GM19240 (cell line): ENCODE measurements around the gene INSYN2B.
A peak's percentile ranks its signal among the peaks of the same experiment; 100 is the strongest.

Experiments used
- DNase-seq: peaks from one replicate; pipeline ENCODE4 v3.0.0; 2011; ENCODE audit warnings: low spot score; ENCODE audit not compliant: insufficient read length

The INSYN2B gene

DNA sequence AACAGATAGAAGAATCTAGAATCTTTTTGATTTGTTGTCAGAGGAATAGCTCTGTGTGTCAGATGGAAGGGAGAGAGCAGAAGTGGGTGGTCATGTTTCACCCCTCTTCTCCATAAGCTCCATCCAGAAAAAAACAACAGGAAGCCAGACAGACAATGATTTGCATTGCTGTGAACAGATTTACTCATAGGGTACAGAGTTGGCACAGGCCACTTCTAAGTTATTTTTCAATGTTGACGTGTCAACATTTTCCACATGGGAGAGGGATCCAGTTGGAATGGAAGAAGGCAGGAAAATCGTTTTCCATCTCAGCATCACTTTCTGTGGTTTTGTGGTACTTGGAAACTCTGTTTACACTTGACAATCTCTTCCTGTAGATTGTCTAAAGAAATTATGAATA lies 86.7 kb downstream of the INSYN2B start:
- DNase-seq = no peak

- no peak for DNase-seq
Observed at GRCh38 chr5:169893010-169893409, 87.3 kb downstream of the INSYN2B start.

DNA sequence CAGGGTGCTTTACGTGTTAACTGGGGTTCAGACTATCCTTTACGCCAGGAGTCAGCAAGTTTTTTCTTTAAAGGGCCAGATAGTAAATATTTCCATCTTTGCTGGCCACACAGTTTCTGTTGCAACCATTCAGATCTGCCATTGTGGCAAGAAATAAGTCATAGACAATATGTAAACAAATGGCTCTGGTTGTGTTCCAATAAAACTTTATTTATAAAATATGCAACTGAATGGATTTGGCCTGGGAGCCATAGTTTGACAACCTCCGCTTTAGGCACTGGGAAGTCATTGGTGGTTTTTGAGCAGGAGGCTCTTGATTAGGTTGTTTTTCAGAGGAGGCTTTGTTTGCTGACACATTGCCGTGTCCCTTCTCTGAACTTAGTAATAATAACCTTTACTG lies 90.7 kb downstream of the INSYN2B start:
- DNase-seq = no peak

GRCh38 chr5:169886677-169887076 lies 93.6 kb downstream of the INSYN2B start:
- no peak for DNase-seq

DNA sequence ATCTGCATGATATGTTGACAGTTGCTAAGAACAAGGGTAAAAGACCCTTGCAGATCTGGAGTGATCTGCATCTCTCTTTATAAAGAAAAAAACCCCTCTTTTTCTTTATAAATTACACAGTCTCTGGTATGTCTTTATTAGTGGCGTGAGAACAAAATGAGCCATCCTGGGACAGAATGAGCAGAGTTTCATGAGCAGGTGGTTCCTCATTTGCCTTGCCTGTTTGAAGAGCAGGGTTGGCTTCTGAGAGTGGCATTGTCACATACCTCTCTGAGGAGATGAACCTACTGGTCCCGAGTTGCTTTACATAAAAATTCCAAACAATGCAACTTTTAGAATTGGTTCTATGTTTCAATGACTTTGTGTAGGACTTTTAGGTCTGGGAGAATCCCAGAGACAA lies 94.3 kb downstream of the INSYN2B start:
- no peak for DNase-seq

- no peak for DNase-seq
Observed at GRCh38 chr5:169881702-169882303, 98.5 kb downstream of the INSYN2B start.

GRCh38 chr5:169880785-169881184 lies 99.5 kb downstream of the INSYN2B start:
- DNase-seq = no peak

GRCh38 chr5:169880012-169880663 lies 100.2 kb downstream of the INSYN2B start:
- peak; percentile 14 for DNase-seq

DNA sequence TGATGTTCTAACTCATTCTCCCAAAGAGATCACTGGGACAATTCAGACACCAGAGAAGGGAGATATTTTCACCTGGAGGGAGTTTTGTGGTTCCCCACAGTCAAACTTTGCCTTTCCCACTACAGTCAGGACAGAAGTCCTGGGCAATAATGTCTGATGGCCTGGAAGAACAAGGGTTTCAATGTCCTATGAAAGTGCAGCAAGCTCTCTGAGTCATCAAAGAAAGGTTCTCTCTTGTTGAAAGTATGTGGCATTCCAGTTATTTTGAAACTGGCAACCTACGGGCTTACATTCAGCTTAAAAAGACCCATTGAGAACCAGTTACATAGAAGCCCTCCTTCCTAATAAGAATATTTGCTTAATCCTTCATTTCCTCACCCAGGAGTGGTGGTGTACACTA lies 103.9 kb downstream of the INSYN2B start:
- DNase-seq = no peak

DNA sequence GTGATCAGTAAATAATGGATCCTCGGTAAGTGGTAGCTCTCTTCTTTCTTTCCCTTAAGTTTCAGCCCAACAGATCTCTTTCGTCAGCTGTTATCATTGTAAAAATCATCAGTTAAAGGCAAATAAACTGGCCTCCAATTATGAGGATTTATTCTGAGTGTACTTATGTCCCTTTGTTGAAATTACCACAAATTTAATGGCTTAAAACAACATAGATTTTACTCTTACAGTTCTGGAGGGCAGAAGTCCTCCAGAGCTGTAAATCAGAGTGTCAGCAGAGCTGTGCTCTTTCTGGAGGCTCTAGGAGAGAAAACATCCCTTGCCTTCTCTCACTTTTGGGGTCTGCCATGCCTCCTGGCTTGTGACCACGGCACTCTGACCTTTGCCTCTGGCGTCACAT lies 104.6 kb downstream of the INSYN2B start:
- no peak for DNase-seq

DNA sequence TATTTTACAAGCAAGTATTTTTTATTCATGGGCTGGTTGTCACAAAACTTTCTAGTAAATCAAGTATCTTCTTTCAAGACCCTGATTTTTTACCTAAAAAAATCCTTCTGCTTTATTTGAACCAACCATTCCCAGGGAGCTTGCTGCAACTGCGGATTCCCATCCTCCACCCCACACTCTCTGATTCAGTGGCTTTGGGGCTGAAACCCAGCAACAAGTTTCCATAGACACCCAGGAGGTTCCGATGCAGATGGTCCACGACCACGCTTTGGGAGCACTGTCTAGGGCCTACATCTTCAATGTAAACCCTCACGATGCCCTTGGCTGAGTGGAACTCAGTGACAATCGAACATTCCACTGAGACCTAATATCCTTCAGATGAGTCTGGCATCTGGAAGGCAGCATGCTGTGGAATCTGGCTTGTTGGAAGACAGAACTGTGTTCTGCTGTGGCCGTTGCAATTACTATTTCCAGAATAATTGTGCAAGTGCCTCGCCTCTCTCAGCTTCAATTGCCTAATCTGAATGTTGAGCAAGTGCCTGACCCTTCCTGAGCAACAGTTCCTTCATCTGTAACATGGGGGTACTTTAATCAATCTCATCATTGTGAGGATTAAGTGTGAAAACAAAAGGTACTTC lies 105.1 kb downstream of the INSYN2B start:
- no peak for DNase-seq

DNA sequence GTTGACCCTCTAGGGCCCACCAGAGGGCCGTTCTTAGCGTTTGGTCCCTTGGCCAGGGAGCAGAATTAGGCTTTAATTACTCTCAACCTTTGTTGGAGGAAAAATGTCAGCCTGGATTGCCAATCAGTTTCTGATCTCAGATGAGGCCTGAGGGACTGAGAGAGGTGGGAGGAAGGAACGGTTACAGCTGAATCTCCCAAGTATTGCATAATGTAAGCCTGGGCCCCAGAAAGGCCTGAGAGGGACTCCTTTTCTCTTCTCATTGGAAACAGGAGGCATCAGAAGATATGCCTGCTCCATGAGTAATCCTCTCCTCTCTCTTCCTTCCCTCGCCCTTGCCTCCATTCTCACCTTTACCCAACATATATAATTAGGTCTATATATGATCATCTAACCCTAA lies 105.7 kb downstream of the INSYN2B start:
- DNase-seq = no peak

- DNase-seq = no peak
Observed at GRCh38 chr5:169873642-169874041, 106.7 kb downstream of the INSYN2B start.

- DNase-seq = no peak
Observed at GRCh38 chr5:169871826-169872490, 108.3 kb downstream of the INSYN2B start.

- no peak for DNase-seq
Observed at GRCh38 chr5:169870211-169870610, 110.1 kb downstream of the INSYN2B start.

GRCh38 chr5:169869066-169869465 lies 111.2 kb downstream of the INSYN2B start:
- no peak for DNase-seq

DNA sequence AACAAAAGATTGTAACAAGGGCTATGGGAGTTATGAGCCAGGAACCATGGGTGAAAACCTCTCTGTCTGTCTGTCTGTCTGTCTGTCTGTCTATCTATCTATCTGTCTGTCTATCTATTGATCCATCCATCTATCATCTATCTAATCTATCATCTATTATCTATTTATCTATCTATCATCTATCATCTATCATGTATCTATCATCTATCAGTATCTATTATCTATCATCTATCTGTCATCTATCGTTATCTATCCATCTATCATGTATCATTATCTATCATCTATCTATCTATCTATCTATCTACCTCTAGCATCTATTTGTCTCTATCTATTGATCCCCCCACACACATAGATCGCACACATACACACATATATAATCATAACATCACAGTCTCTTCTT lies 112.9 kb downstream of the INSYN2B start:
- no peak for DNase-seq

DNA sequence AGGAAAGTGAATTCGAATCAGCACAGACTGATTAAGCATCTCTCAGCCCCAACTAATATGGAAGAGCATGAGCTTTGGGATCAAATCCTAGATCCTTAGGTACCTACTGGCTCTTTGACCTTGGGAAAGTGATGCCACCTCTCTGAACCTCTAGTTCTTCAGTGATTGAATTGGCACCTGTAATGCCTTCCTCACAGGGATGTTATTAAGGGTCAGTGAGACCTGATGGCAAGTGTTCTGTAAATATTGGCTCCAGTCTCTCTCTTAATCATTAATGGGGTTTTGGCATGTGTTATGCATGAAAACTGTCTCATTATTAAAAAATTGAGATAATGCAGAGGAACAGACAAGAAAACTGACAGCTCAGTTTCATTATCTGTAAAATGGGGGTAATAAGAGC lies 115.8 kb downstream of the INSYN2B start:
- no peak for DNase-seq

- no peak for DNase-seq
Observed at GRCh38 chr5:169862391-169862811, 117.9 kb downstream of the INSYN2B start.

DNA sequence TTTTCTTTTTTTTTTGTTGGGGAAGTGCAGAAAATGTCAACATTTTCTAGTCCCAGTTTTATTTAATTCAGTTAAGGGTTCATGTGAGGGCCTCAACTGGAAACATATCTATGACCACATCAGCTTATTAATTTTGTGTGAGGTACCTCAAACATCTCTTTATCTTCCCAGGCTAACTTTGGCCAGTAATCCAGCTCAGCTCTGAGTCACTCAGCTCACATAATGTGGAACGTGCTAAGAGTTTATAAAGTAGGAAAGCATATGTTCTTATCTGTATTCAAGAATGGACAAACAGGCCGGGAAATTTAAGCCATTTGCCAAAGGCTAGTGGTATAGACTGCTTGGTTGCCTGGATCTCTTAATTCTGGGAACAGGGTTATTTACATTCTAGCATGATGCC lies 118.4 kb downstream of the INSYN2B start:
- DNase-seq = no peak

- no peak for DNase-seq
Observed at GRCh38 chr5:169861433-169861832, 118.9 kb downstream of the INSYN2B start.

DNA sequence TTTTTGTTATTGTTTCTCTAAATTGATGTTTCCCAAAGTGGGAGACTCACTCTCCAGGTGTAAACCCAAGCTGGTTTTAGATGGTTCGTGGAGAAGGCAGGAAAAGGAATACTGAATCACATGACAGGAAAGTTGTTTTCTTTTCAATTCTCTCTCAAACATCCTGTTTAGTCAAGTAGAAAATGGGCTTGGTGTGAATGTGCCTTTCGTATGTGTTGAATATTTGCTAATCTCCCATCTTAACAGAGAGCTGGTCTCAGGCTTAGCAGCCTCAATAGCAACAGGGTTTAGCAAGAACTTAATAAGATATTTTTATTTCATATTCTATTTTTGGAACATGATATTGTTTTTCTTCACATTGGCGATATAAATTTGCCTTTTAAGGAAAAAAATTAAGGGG lies 119.7 kb downstream of the INSYN2B start:
- no peak for DNase-seq
